T-cell (primary cell): ENCODE results near the gene KCNQ5. TPM values are rescaled to one million over a fixed set of nuclear protein-coding genes. Genes with fewer than 3 reads are reported as not detected.

Experiments used
- ATAC-seq, 4 experiments: fragments of 200-7000 bp in 3 of 4; fragments of 150-1000 bp in 1 of 4; cut with Tn5 transposase; replicated peaks in 1 of 4; 1 replicate in 3 of 4; 2 replicates in 1 of 4; pipeline ENCODE4 v1.10.0; 2021; ENCODE audit warnings: moderate library complexity in 3 of 4, mild to moderate bottlenecking in 2 of 4, moderate number of reproducible peaks in 1 of 4
- CTCF ChIA-PET, 2 donors: fragments of 300-600 bp; sonication (Branson Sonifier 250); formaldehyde crosslinking; loops; one replicate each; lab custom pipeline; 2022; ENCODE audit warnings: antibody characterized with exemption in 2 of 2; lab: Charles Lee
- POLR2A ChIA-PET, 2 donors: fragments of 300-600 bp; sonication (Branson Sonifier 250); formaldehyde crosslinking; loops; one replicate each; lab custom pipeline; 2022; ENCODE audit warnings: antibody characterized with exemption in 2 of 2; lab: Charles Lee
- DNase-seq, 35 experiments: peaks; one replicate each; pipeline versions ENCODE4 v3.0.0 to v3.0.0-alpha.2; 2013 to 2023
- H3K27ac ChIP-seq: one replicate; pipeline ENCODE4 v1.5.1; 2013; ENCODE audit warnings: low read length
- H3K27me3 ChIP-seq, 2 experiments: replicated peaks in 1 of 2; 1 replicate in 1 of 2; 2 replicates in 1 of 2; pipeline versions ENCODE4 v1.6.1 to v1.7.0; 2013; ENCODE audit warnings: low read length in 1 of 2, mixed read lengths in 1 of 2; ENCODE audit not compliant: control insufficient read depth in 2 of 2, insufficient read depth in 2 of 2; ENCODE audit errors: extremely low read depth in 1 of 2
- H3K36me3 ChIP-seq, 2 donors: 1 replicate in 1 of 2; 2 replicates in 1 of 2; pipeline versions ENCODE4 v1.6.1 to v1.7.0; 2013; ENCODE audit warnings: low read length in 1 of 2; ENCODE audit not compliant: control insufficient read depth in 2 of 2, insufficient read depth in 1 of 2; ENCODE audit errors: extremely low read depth in 1 of 2
- H3K4me1 ChIP-seq, 2 experiments: 1 replicate in 1 of 2; 2 replicates in 1 of 2; pipeline versions ENCODE4 v1.6.1 to v1.7.0; 2013; ENCODE audit warnings: low read length in 2 of 2, mixed read lengths in 1 of 2; ENCODE audit not compliant: insufficient read depth in 2 of 2, control insufficient read depth in 1 of 2; ENCODE audit errors: extremely low read depth in 1 of 2
- H3K4me3 ChIP-seq, 2 donors: 1 replicate in 1 of 2; 2 replicates in 1 of 2; pipeline versions ENCODE4 v1.5.1 to v1.7.0; 2013; ENCODE audit warnings: mild to moderate bottlenecking in 2 of 2, low read length in 1 of 2, moderate library complexity in 1 of 2; ENCODE audit not compliant: control insufficient read depth in 1 of 2; ENCODE audit errors: extremely low read depth in 1 of 2
- H3K9me3 ChIP-seq: 2 replicates; pipeline ENCODE4 v1.7.0; 2013
- H3K27ac Mint-ChIP-seq, 2 donors: one replicate each; pipeline ENCODE4 v1.8.0; 2020 to 2021; ENCODE audit warnings: mild to moderate bottlenecking in 2 of 2, mixed read lengths in 2 of 2
- H3K27me3 Mint-ChIP-seq, 2 donors: one replicate each; pipeline ENCODE4 v1.8.0; 2021 to 2022; ENCODE audit warnings: mixed read lengths in 2 of 2
- H3K36me3 Mint-ChIP-seq: one replicate; pipeline ENCODE4 v1.8.0; 2021; ENCODE audit warnings: mixed read lengths
- H3K4me1 Mint-ChIP-seq, 3 donors: one replicate each; pipeline ENCODE4 v1.8.0; 2020 to 2022; ENCODE audit warnings: mixed read lengths in 3 of 3, mild to moderate bottlenecking in 1 of 3
- H3K4me3 Mint-ChIP-seq, 3 donors: one replicate each; pipeline ENCODE4 v1.8.0; 2020 to 2022; ENCODE audit warnings: mild to moderate bottlenecking in 3 of 3, mixed read lengths in 3 of 3, moderate library complexity in 3 of 3
- H3K9me3 Mint-ChIP-seq, 3 donors: one replicate each; pipeline ENCODE4 v1.8.0; 2020 to 2022; ENCODE audit warnings: mixed read lengths in 3 of 3
- WGBS: methylation state at CpG from one replicate; pipeline ENCODE4 v1.1.5; 2013; ENCODE audit warnings: missing lambda C conversion rate; ENCODE audit not compliant: insufficient coverage; 5-methylcytosine and 5-hydroxymethylcytosine counted together
- total RNA-seq, 35 experiments: library from RNA in 6 of 35; stranded (reverse) in 6 of 35; fragments of 120-200 nt in 1 of 35; gene quantifications; one replicate each; pipeline versions ENCODE4 v1.2.1 to v1.2.4 and lab custom pipeline; 2013 to 2026

The KCNQ5 gene
- total RNA-seq, 5 donors from 2014 or later (not counting 1 experiment from before 2014, with no cell fraction given), result 3.5 to 5.3 (median 4.3) TPM

DNA sequence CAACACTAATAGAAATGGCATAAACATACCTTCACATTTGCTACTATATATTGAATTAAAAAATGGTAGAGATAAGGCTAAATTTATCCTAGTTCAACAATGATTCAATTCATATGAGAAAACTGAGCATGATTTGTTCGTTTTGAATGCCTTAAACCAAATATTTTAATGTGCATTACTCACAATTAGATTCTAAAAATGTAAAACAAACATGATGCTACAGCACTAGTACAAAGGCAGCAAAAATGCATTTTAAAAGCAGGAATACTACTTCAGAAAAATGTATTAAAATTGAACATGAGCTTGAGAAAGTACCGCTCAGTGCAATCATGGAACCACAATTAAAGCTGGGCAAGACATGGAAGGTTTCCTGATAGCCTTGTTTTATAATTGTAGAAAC lies 195.3 kb downstream of the KCNQ5 start:
- H3K36me3 Mint-ChIP-seq, result peaks cover 3% of the 10 kb centered on the region
- ATAC-seq (no peak), DNase-seq (no peak)
- H3K9me3 Mint-ChIP-seq, result no peaks in the 10 kb centered on the region
- no peak overlapping the region for H3K27ac ChIP-seq
- no peaks in the 10 kb centered on the region for H3K36me3 ChIP-seq
- H3K4me1 Mint-ChIP-seq, result peaks cover 0 to 4% (median 4%) of the 10 kb centered on the region in 3 donors
- H3K4me3 Mint-ChIP-seq, result no peak overlapping the region
- H3K27ac Mint-ChIP-seq, result no peak overlapping the region
- no peaks in the 10 kb centered on the region for H3K27me3 ChIP-seq
- CTCF ChIA-PET, result no interaction called here
- H3K27me3 Mint-ChIP-seq, result no peaks in the 10 kb centered on the region
- POLR2A ChIA-PET, result no interaction called here
- H3K4me3 ChIP-seq, result no peak overlapping the region
- H3K4me1 ChIP-seq, result peaks cover 4 to 16% of the 10 kb centered on the region in 2 experiments
- no CpG with 5 or more reads among the region's 2 CpGs for WGBS
- no peaks in the 10 kb centered on the region for H3K9me3 ChIP-seq

DNA sequence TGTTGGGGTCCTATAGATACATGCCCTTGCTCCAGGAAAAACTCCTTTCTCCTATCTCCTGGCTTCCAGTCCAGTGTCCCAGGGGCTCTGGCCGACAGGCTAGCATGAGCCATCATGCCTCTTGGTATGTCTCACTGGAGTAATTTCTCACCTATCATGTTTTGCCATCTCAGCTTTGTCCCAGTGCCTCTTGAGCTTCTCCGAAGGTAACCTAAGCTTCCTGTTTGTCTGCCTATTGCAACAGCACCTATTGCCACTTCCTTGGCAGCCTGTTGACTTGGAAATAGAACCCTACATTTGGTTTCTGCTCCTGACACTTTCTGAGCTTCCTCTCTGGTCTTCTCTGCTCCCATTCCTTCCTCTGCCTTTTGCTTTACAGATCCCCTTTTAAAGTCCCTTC lies 197.7 kb downstream of the KCNQ5 start:
- DNase-seq (peak in 2 of 35 experiments; percentile 0 to 2), ATAC-seq (no peak)
- Histone ChIP-seq H3K27me3 (no peaks in the 10 kb centered on the region), H3K9me3 (no peaks in the 10 kb centered on the region), H3K4me1 (peaks cover 4 to 12% of the 10 kb centered on the region in 2 experiments), H3K4me3 (no peak overlapping the region), H3K27ac (no peak overlapping the region), H3K36me3 (no peaks in the 10 kb centered on the region)
- ChIA-PET CTCF (no interaction called here), POLR2A (no interaction called here)
- Mint-ChIP-seq H3K36me3 (peaks cover 3% of the 10 kb centered on the region), H3K9me3 (no peaks in the 10 kb centered on the region), H3K4me1 (peaks cover 0 to 2% (median 0%) of the 10 kb centered on the region in 3 donors), H3K27ac (no peak overlapping the region), H3K27me3 (no peaks in the 10 kb centered on the region), H3K4me3 (no peak overlapping the region)
- WGBS, result 78% methylated on average over 2 of the region's 2 CpGs

DNA sequence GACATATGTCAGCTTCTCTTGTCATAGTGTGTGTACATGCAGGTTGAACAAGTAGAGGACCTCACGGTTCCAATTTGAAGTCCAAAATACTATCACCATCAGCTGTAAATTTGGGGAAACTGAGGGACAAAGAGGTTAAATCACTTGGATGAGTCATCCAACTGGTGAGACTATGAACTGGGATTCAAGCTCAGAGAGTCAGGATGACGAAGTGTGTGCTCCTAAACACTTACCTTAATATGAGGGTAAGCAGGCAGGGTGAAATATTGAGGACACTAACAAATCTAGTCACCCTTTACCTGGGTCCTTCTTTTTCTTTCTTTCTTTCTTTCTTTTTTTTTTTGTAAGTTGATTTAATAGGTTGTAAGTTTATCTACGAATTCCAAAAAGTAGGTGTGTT lies 198.3 kb downstream of the KCNQ5 start:
- no CpG with 5 or more reads among the region's 3 CpGs for WGBS

DNA sequence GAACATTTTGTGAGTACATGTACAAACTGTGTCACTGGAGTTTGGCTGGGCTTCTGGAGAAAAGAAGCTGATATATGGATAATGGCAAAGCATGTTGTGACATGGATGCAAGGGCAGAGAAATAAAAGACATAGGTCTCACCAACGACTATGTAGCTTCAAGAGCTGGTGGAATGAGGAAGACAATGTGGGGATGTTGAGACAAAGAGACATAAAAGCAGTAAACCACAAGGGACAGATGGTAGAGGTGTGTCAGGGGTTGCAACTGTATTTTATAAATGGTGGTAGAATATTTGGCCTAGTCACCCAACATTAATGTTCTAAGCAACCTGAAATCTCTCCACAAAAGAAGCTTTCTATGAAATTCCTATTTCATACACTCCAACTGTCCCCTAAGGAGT lies 199.0 kb downstream of the KCNQ5 start:
- no peaks in the 10 kb centered on the region for H3K27me3 ChIP-seq
- Mint-ChIP-seq H3K36me3 (peaks cover 7% of the 10 kb centered on the region), H3K4me1 (peaks cover 0 to 10% (median 0%) of the 10 kb centered on the region in 3 donors), H3K9me3 (no peaks in the 10 kb centered on the region), H3K27me3 (no peaks in the 10 kb centered on the region), H3K27ac (no peak overlapping the region), H3K4me3 (no peak overlapping the region)
- WGBS, result no CpG with 5 or more reads among the region's 1 CpG
- ChIA-PET CTCF (no interaction called here), POLR2A (no interaction called here)
- ATAC-seq (no peak), DNase-seq (no peak)
- peaks cover 4 to 12% of the 10 kb centered on the region in 2 experiments for H3K4me1 ChIP-seq
- H3K27ac ChIP-seq, result no peak overlapping the region
- no peak overlapping the region for H3K4me3 ChIP-seq
- H3K36me3 ChIP-seq, result no peaks in the 10 kb centered on the region
- H3K9me3 ChIP-seq, result no peaks in the 10 kb centered on the region

More for the DNA sequence above, 198.3 kb downstream of the KCNQ5 start:
- DNase-seq (no peak), ATAC-seq (no peak)
- ChIA-PET POLR2A (no interaction called here), CTCF (no interaction called here)
- Mint-ChIP-seq H3K9me3 (no peaks in the 10 kb centered on the region), H3K36me3 (peaks cover 7% of the 10 kb centered on the region), H3K27me3 (no peaks in the 10 kb centered on the region), H3K4me3 (no peak overlapping the region), H3K27ac (no peak overlapping the region), H3K4me1 (peaks cover 0 to 8% (median 0%) of the 10 kb centered on the region in 3 donors)
- Histone ChIP-seq H3K4me1 (peaks cover 4 to 12% of the 10 kb centered on the region in 2 experiments), H3K27ac (no peak overlapping the region), H3K4me3 (no peak overlapping the region), H3K9me3 (no peaks in the 10 kb centered on the region), H3K36me3 (no peaks in the 10 kb centered on the region), H3K27me3 (no peaks in the 10 kb centered on the region)

DNA sequence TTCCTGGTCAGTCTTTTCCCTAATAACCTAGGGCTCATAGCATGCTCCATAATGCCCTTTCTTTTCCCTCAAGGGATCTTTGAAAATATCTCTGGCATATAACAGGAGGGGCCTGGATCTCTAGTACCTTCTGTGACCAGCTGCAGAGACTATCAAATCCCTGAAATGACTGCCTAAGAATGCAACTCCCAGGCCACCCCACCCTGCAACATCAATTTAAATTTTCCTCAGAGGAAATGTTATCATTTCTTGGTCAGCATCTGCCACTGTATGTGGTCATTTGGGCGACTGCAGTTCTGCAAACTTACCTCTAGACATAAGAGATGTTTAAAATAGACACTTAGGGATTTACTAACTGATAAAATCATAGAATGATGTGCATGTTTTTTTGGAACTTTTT lies 200.2 kb downstream of the KCNQ5 start:
- peaks cover 0 to 10% (median 0%) of the 10 kb centered on the region in 3 donors for H3K4me1 Mint-ChIP-seq
- H3K4me1 ChIP-seq, result peaks cover 4 to 12% of the 10 kb centered on the region in 2 experiments
- H3K9me3 Mint-ChIP-seq, result no peaks in the 10 kb centered on the region
- no peak overlapping the region for H3K4me3 ChIP-seq
- no peaks in the 10 kb centered on the region for H3K36me3 ChIP-seq
- POLR2A ChIA-PET, result no interaction called here
- no peak for DNase-seq
- no peaks in the 10 kb centered on the region for H3K27me3 Mint-ChIP-seq
- H3K9me3 ChIP-seq, result no peaks in the 10 kb centered on the region
- H3K4me3 Mint-ChIP-seq, result no peak overlapping the region
- no peak for ATAC-seq
- no peak overlapping the region for H3K27ac ChIP-seq
- no peak overlapping the region for H3K27ac Mint-ChIP-seq
- H3K36me3 Mint-ChIP-seq, result peaks cover 6% of the 10 kb centered on the region
- CTCF ChIA-PET, result no interaction called here
- WGBS, result no CpG with 5 or more reads among the region's 1 CpG
- no peaks in the 10 kb centered on the region for H3K27me3 ChIP-seq

DNA sequence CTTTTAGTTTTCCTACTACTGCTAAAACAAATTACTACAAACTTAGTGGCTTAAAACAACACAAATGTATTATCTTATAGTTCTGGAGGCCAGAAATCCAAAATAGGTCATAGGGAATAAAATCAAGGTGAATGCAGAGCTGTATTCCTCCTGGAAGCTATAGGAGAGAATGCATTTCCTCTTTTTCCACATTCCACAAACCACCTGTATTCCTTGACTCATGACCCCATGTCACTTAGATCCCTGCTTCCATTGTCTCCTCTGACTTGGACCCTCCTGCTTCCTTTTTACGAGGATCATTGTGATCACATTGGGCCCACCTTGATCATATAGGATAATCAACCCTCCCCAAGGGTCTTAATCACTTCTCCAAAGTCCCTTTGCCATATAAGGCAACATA lies 200.8 kb downstream of the KCNQ5 start:
- Histone ChIP-seq H3K9me3 (no peaks in the 10 kb centered on the region), H3K27me3 (no peaks in the 10 kb centered on the region), H3K4me1 (peaks cover 4 to 12% of the 10 kb centered on the region in 2 experiments), H3K36me3 (no peaks in the 10 kb centered on the region), H3K27ac (no peak overlapping the region), H3K4me3 (no peak overlapping the region)
- H3K27ac Mint-ChIP-seq, result no peak overlapping the region
- no CpG with 5 or more reads among the region's 1 CpG for WGBS
- peaks cover 6% of the 10 kb centered on the region for H3K36me3 Mint-ChIP-seq
- ChIA-PET POLR2A (no interaction called here), CTCF (no interaction called here)
- ATAC-seq (no peak), DNase-seq (no peak)
- no peaks in the 10 kb centered on the region for H3K27me3 Mint-ChIP-seq
- H3K9me3 Mint-ChIP-seq, result no peaks in the 10 kb centered on the region
- peaks cover 0 to 10% (median 0%) of the 10 kb centered on the region in 3 donors for H3K4me1 Mint-ChIP-seq
- no peak overlapping the region for H3K4me3 Mint-ChIP-seq

DNA sequence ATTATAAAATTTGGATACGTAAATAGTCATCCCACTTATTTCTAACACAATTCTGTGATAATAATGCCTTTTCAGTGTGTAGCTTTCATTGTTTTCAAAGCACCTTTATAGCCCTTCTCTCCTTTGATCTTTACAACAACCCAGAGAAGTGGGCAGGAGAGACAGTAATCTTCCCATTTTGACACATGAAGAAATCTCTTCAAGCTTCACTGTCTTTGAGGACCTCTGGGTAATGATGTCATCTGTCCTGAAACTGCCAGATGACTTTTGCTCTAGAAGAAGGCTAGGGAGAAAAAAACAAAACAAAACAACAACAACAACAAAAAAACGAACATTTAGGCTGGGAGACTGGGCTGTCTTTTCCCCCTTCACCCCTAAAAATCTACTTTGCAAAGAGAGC lies 203.0 kb downstream of the KCNQ5 start:
- no CpG with 5 or more reads among the region's 2 CpGs for WGBS
- H3K9me3 ChIP-seq, result no peaks in the 10 kb centered on the region
- H3K4me3 ChIP-seq, result no peak overlapping the region
- Mint-ChIP-seq H3K4me3 (no peak overlapping the region), H3K27ac (no peak overlapping the region), H3K4me1 (peaks cover 0 to 10% (median 0%) of the 10 kb centered on the region in 3 donors), H3K27me3 (no peaks in the 10 kb centered on the region), H3K9me3 (peaks cover 0 to 5% (median 3%) of the 10 kb centered on the region in 3 donors), H3K36me3 (peaks cover 11% of the 10 kb centered on the region)
- no peak for ATAC-seq
- DNase-seq, result no peak
- H3K27me3 ChIP-seq, result no peaks in the 10 kb centered on the region
- POLR2A ChIA-PET, result interaction anchor here in 1 of 2 donors (0.6 kb wide), 1 partner anchor 8 kb away, joined by 3 read pairs; no protein-coding TSS in a partner anchor
- CTCF ChIA-PET, result no interaction called here
- H3K4me1 ChIP-seq, result peaks cover 0 to 7% of the 10 kb centered on the region in 2 experiments
- no peaks in the 10 kb centered on the region for H3K36me3 ChIP-seq
- H3K27ac ChIP-seq, result no peak overlapping the region
